Measurements from ENCODE around the gene MYO9B. TPM values are rescaled to one million over a fixed set of nuclear protein-coding genes. Genes with fewer than 3 reads are reported as not detected.
A peak's percentile ranks its signal among the peaks of the same experiment; 100 is the strongest.

MYO9B gene
- total and polyA plus RNA-seq, 9 of the 15 experiments (the other 6 are each of a cell fraction or from before 2014, with no cell fraction given) = 2.4 to 77.6 (median 23.0) TPM

DNA sequence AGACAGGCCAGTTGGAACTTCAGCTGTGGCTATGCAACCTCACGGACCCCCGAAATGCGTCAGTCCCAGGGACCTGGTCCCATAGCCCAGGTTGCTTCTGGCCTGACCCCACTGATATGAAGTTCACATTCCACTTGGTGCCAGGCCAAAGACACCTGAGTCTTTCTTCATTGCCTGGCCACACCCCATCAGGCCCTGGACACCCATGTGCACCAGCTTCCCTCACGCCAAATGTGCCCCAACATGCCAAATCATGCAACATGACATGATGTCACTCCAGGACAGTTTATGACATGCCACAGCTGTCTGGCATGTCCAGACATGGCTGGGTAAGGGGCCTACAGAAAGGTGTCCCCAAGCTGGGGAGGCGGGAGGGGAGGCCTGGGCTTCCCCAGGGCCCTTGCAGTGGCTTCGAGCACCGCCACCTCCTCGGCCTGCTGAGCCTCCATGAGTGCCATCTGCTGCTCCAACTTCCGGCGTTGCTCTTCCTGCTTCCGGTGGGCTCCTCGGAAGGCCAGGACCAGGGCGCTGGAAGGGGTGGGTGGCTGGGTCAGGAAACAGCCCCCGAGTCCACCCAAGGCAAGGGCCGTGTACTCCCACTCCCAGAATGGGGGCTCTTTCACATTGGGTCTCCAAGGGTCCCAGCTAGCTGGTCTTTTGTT lies 174.4 kb downstream of the MYO9B start:
- ChIA-PET POLR2A (interaction anchor here (0.5 to 1.4 kb wide), 9 partner anchors 8 to 35 kb away, joined by 3 to 6 read pairs (median 3); partner anchors contain the start of gene USE1), CTCF (ENCODE audit: low intra/inter-chr PET ratio) (no interaction called here)
- FAIRE-seq (no peak), DNase-seq (ENCODE audit: extremely low read depth in 1 of 4, low spot score in 3 of 4) (no peak), ATAC-seq (no peak)
- H3K9ac ChIP-seq (ENCODE audit: insufficient read depth in 1 of 2, low read depth in 2 of 2, low read length in 2 of 2) = peak overlapping the region in 1 of 2 experiments; percentile 80; a peak in 1 of 4 replicates
- no peaks in the 10 kb centered on the region for H4K20me1 ChIP-seq (replicated peaks; ENCODE audit: control insufficient read depth, insufficient read depth, low read length)
- H3K27ac ChIP-seq (ENCODE audit: extremely low read depth, low read depth, low read length) = peak overlapping the region; percentile 53; the same call in 1 of the 3 replicates
- 79% methylated on average over 11 of the region's 15 CpGs for WGBS (ENCODE audit: insufficient coverage, low coverage, missing lambda C conversion rate)
- H3K4me3 ChIP-seq = no peak overlapping the region
- intact Hi-C loops (cut with micrococcal nuclease) = loop anchor here (5.0 kb wide), 1 partner anchor 43 kb away; no protein-coding TSS in a partner anchor
- in situ Hi-C loops (cut with MboI) = no loop called here
- no peak overlapping the region for H2AFZ ChIP-seq (ENCODE audit: low read depth, low read length)
- no peaks in the 10 kb centered on the region for H3K36me3 ChIP-seq (ENCODE audit: control insufficient read depth, insufficient read depth, low read length)
- H3K9me1 ChIP-seq (ENCODE audit: control insufficient read depth, insufficient read depth, low read length) = no peaks in the 10 kb centered on the region
- no peaks in the 10 kb centered on the region for H3K27me3 ChIP-seq (ENCODE audit: control insufficient read depth in 2 of 2, insufficient read depth in 2 of 2, low read length in 2 of 2)
- H3K4me2 ChIP-seq (ENCODE audit: insufficient read depth, low read length) = no peak overlapping the region
- no TSS peak for BruUV-seq (replicated peaks)
- peaks cover 5% of the 10 kb centered on the region for H3K79me2 ChIP-seq (ENCODE audit: control insufficient read depth, insufficient read depth, low read length)
- no peaks in the 10 kb centered on the region for H3K9me3 ChIP-seq (replicated peaks; ENCODE audit: control insufficient read depth, insufficient read depth, low read depth, low read length)
- H3K4me1 ChIP-seq (replicated peaks in 1 of 2; ENCODE audit: control insufficient read depth in 2 of 2, insufficient read depth in 2 of 2, low read length in 2 of 2) = peaks cover 35 to 54% of the 10 kb centered on the region in 2 experiments
- TF ChIP-seq BRCA1 (IDR thresholded peaks at IDR 0.05) (no peak), BRCA1 (CRISPR knock-in tag; IDR thresholded peaks at IDR 0.05) (0 out of 2 replicates have a peak, but pooled peaks have one; percentile 26), GTF2A2 (tag; IDR thresholded peaks at IDR 0.05) (no peak), HNRNPH1 (optimal IDR thresholded peaks at IDR 0.05; ENCODE audit: low read depth, low read length) (no peak), ZC3H4 (CRISPR knock-in tag; IDR thresholded peaks at IDR 0.05; ENCODE audit: borderline replicate concordance) (0 out of 2 replicates have a peak, but pooled peaks have one; percentile 45), MTF1 (CRISPR knock-in tag; IDR thresholded peaks at IDR 0.05; ENCODE audit: borderline replicate concordance) (no peak), SUPT5H (IDR thresholded peaks at IDR 0.05) (no peak), CEBPG (CRISPR knock-in tag; IDR thresholded peaks at IDR 0.05) (peak; percentile 25; the same call in 1 of the 2 replicates), CEBPG (tag; conservative IDR thresholded peaks at IDR 0.05 in 1 of 2, IDR thresholded peaks at IDR 0.05 in 1 of 2) (no peak)
- TF ChIP-seq, protein P1, sequence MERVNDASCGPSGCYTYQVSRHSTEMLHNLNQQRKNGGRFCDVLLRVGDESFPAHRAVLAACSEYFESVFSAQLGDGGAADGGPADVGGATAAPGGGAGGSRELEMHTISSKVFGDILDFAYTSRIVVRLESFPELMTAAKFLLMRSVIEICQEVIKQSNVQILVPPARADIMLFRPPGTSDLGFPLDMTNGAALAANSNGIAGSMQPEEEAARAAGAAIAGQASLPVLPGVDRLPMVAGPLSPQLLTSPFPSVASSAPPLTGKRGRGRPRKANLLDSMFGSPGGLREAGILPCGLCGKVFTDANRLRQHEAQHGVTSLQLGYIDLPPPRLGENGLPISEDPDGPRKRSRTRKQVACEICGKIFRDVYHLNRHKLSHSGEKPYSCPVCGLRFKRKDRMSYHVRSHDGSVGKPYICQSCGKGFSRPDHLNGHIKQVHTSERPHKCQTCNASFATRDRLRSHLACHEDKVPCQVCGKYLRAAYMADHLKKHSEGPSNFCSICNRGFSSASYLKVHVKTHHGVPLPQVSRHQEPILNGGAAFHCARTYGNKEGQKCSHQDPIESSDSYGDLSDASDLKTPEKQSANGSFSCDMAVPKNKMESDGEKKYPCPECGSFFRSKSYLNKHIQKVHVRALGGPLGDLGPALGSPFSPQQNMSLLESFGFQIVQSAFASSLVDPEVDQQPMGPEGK (CRISPR knock-in tag; IDR thresholded peaks at IDR 0.05; ENCODE audit: borderline replicate concordance) = no peak
- TF ChIP-seq, protein P2, sequence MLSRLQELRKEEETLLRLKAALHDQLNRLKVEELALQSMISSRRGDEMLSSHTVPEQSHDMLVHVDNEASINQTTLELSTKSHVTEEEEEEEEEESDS (CRISPR knock-in tag; IDR thresholded peaks at IDR 0.05) = no peak
- TF ChIP-seq, protein P3, sequence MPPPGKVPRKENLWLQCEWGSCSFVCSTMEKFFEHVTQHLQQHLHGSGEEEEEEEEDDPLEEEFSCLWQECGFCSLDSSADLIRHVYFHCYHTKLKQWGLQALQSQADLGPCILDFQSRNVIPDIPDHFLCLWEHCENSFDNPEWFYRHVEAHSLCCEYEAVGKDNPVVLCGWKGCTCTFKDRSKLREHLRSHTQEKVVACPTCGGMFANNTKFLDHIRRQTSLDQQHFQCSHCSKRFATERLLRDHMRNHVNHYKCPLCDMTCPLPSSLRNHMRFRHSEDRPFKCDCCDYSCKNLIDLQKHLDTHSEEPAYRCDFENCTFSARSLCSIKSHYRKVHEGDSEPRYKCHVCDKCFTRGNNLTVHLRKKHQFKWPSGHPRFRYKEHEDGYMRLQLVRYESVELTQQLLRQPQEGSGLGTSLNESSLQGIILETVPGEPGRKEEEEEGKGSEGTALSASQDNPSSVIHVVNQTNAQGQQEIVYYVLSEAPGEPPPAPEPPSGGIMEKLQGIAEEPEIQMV (tag; conservative IDR thresholded peaks at IDR 0.05; ENCODE audit: low read depth) = no peak
- TF ChIP-seq, protein P4, sequence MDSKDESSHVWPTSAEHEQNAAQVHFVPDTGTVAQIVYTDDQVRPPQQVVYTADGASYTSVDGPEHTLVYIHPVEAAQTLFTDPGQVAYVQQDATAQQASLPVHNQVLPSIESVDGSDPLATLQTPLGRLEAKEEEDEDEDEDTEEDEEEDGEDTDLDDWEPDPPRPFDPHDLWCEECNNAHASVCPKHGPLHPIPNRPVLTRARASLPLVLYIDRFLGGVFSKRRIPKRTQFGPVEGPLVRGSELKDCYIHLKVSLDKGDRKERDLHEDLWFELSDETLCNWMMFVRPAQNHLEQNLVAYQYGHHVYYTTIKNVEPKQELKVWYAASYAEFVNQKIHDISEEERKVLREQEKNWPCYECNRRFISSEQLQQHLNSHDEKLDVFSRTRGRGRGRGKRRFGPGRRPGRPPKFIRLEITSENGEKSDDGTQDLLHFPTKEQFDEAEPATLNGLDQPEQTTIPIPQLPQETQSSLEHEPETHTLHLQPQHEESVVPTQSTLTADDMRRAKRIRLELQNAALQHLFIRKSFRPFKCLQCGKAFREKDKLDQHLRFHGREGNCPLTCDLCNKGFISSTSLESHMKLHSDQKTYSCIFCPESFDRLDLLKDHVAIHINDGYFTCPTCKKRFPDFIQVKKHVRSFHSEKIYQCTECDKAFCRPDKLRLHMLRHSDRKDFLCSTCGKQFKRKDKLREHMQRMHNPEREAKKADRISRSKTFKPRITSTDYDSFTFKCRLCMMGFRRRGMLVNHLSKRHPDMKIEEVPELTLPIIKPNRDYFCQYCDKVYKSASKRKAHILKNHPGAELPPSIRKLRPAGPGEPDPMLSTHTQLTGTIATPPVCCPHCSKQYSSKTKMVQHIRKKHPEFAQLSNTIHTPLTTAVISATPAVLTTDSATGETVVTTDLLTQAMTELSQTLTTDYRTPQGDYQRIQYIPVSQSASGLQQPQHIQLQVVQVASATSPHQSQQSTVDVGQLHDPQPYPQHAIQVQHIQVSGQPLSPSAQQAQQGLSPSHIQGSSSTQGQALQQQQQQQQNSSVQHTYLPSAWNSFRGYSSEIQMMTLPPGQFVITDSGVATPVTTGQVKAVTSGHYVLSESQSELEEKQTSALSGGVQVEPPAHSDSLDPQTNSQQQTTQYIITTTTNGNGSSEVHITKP (IDR thresholded peaks at IDR 0.05; ENCODE audit: partially characterized antibody) = peak; percentile 29
